GM19025 (cell line): ENCODE results near the gene MED8.
"Not testable (repeated sequence)": the region's sequence is repeated elsewhere in the genome, so short reads cannot be mapped to it uniquely, and the experiment has no call there.

Experiments used
- ATAC-seq: cut with Tn5 transposase; IDR thresholded peaks from one replicate; pipeline ENCODE4 v1.9.1; 2021; ENCODE audit warnings: mild to moderate bottlenecking, low read depth, moderate library complexity; ENCODE audit not compliant: unreplicated experiment

The MED8 gene

GRCh38 chr1:43387976-43388599, 1.5 kb downstream of the MED8 start:
- ATAC-seq = no peak

- no peak for ATAC-seq
These were observed 2.9 kb downstream of the MED8 start for GRCh38 chr1:43386676-43387075.

- no peak for ATAC-seq
These were observed 6.2 kb downstream of the MED8 start for GRCh38 chr1:43383449-43383848.

GRCh38 chr1:43382027-43382779, 7.4 kb downstream of the MED8 start:
- ATAC-seq = no peak

- ATAC-seq = no peak
These were observed 8.0 kb downstream of the MED8 start for GRCh38 chr1:43381612-43382011.

GRCh38 chr1:43379476-43379875, 10.1 kb downstream of the MED8 start:
- ATAC-seq = no peak

- ATAC-seq = no peak
These were observed 11.8 kb downstream of the MED8 start for GRCh38 chr1:43377831-43378230.

GRCh38 chr1:43376723-43377235, 12.8 kb downstream of the MED8 start:
- no peak for ATAC-seq

GRCh38 chr1:43373066-43373940, 16.3 kb downstream of the MED8 start:
- ATAC-seq = no peak

GRCh38 chr1:43372172-43372571, 17.4 kb downstream of the MED8 start:
- ATAC-seq = no peak

GRCh38 chr1:43370564-43370963, 19.0 kb downstream of the MED8 start:
- no peak for ATAC-seq

GRCh38 chr1:43369779-43370178, 19.8 kb downstream of the MED8 start:
- not testable (repeated sequence) for ATAC-seq

GRCh38 chr1:43368646-43369020, 21.0 kb downstream of the MED8 start:
- ATAC-seq = no peak

GRCh38 chr1:43367904-43368645, 21.5 kb downstream of the MED8 start, which contains the start of gene ELOVL1:
Gene ELOVL1, minus strand, starts transcription at chr1:43368011. Its CDS starts 2,402 bp downstream, at chr1:43365609.
- ATAC-seq = peak; percentile 78

GRCh38 chr1:43367026-43367903, 22.3 kb downstream of the MED8 start:
- ATAC-seq = peak; percentile 46

GRCh38 chr1:43366601-43367025, 23.0 kb downstream of the MED8 start:
- no peak for ATAC-seq

GRCh38 chr1:43366179-43366578, 23.4 kb downstream of the MED8 start:
- ATAC-seq = no peak

GRCh38 chr1:43365678-43366077, 23.9 kb downstream of the MED8 start:
- no peak for ATAC-seq

GRCh38 chr1:43363935-43364525, 25.6 kb downstream of the MED8 start:
- no peak for ATAC-seq
